PC-9 (cell line): Measurements from ENCODE around the gene CBLB.

Experiments used
- CTCF ChIP-seq: fragments of 200-600 bp; sonication (generic); conservative IDR thresholded peaks from 2 replicates; pipeline ENCODE4 v1.6.1; 2017; ENCODE audit warnings: mixed run types, antibody characterized with exemption, mild to moderate bottlenecking, moderate library complexity
- EZH2 ChIP-seq: fragments of 200-600 bp; sonication (generic); IDR thresholded peaks from 2 replicates; pipeline ENCODE4 v1.8.0; 2017; ENCODE audit warnings: antibody characterized with exemption, low read depth

- TF ChIP-seq CTCF (no peak), EZH2 (no peak)
Measured at GRCh38 chr3:105913616-105914015, 44.8 kb upstream of the CBLB start.
